ENCODE results near the gene SLC39A7.

- TF ChIP-seq, protein P1, sequence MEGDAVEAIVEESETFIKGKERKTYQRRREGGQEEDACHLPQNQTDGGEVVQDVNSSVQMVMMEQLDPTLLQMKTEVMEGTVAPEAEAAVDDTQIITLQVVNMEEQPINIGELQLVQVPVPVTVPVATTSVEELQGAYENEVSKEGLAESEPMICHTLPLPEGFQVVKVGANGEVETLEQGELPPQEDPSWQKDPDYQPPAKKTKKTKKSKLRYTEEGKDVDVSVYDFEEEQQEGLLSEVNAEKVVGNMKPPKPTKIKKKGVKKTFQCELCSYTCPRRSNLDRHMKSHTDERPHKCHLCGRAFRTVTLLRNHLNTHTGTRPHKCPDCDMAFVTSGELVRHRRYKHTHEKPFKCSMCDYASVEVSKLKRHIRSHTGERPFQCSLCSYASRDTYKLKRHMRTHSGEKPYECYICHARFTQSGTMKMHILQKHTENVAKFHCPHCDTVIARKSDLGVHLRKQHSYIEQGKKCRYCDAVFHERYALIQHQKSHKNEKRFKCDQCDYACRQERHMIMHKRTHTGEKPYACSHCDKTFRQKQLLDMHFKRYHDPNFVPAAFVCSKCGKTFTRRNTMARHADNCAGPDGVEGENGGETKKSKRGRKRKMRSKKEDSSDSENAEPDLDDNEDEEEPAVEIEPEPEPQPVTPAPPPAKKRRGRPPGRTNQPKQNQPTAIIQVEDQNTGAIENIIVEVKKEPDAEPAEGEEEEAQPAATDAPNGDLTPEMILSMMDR (IDR thresholded peaks at IDR 0.05) = no peak
- TF ChIP-seq POLR2A (IDR thresholded peaks at IDR 0.05) (no peak), EP300 (IDR thresholded peaks at IDR 0.05) (no peak)
Observed at GRCh38 chr6:33166363-33166762, 34.3 kb upstream of the SLC39A7 start.
